PC-3 (cell line): ENCODE measurements around the gene SCYGR7. TPM values are rescaled to one million over a fixed set of nuclear protein-coding genes. Genes with fewer than 3 reads are reported as not detected.
A peak's percentile ranks its signal among the peaks of the same experiment; 100 is the strongest.

ENCODE experiments used
- ATAC-seq: fragments of 200-7000 bp; cut with Tn5 transposase; 2 replicates; pipeline ENCODE4 v1.9.1; 2020; ENCODE audit warnings: mild to moderate bottlenecking, moderate library complexity
- BruUV-seq: library from RNA; stranded (reverse); fragments of 400-500 nt; replicated peaks from 2 replicates; lab custom pipeline; 2021; lab: Mats Ljungman, UMichigan
- CTCF ChIA-PET: fragments of 300-600 bp; sonication (Branson Sonifier 250); formaldehyde crosslinking; loops from one replicate; lab custom pipeline; 2022; ENCODE audit warnings: antibody characterized with exemption; lab: Charles Lee
- POLR2A ChIA-PET: fragments of 300-600 bp; sonication (Branson Sonifier 250); formaldehyde crosslinking; loops from one replicate; lab custom pipeline; 2022; ENCODE audit warnings: antibody characterized with exemption; ENCODE audit not compliant: unreplicated experiment; lab: Charles Lee
- DNase-seq: peaks from one replicate; pipeline ENCODE4 v3.0.0-alpha.2; 2015
- H2AFZ ChIP-seq: fragments of 300-600 bp; sonication (generic); 2 replicates; pipeline ENCODE4 v1.6.0; 2016; ENCODE audit warnings: antibody characterized with exemption, low read length
- H3F3A ChIP-seq: fragments of 300-600 bp; sonication (generic); one replicate; pipeline ENCODE4 v1.6.0; 2017; ENCODE audit warnings: antibody characterized with exemption, low read length, control low read depth, mild to moderate bottlenecking; ENCODE audit not compliant: unreplicated experiment
- H3K27ac ChIP-seq: fragments of 300-600 bp; sonication (generic); 2 replicates; pipeline ENCODE4 v1.5.1; 2016; ENCODE audit warnings: mild to moderate bottlenecking, low read length
- H3K27me3 ChIP-seq: fragments of 300-600 bp; sonication (generic); 2 replicates; pipeline ENCODE4 v1.6.1; 2016; ENCODE audit warnings: low read length, mixed read lengths
- H3K36me3 ChIP-seq: fragments of 300-600 bp; sonication (generic); 2 replicates; pipeline ENCODE4 v1.6.1; 2016; ENCODE audit warnings: low read depth, mixed run types, low read length, mixed read lengths
- H3K4me1 ChIP-seq: fragments of 300-600 bp; sonication (generic); 2 replicates; pipeline ENCODE4 v1.5.1; 2016; ENCODE audit warnings: low read length; ENCODE audit not compliant: insufficient read depth
- H3K4me2 ChIP-seq: fragments of 300-600 bp; sonication (generic); 2 replicates; pipeline ENCODE4 v1.6.0; 2016; ENCODE audit warnings: low read length
- H3K4me3 ChIP-seq: fragments of 300-600 bp; sonication (generic); 2 replicates; pipeline ENCODE4 v1.5.1; 2016; ENCODE audit warnings: mild to moderate bottlenecking, low read length, mixed read lengths
- H3K79me2 ChIP-seq: fragments of 300-600 bp; sonication (generic); 2 replicates; pipeline ENCODE4 v1.6.1; 2017; ENCODE audit warnings: low read length, mixed read lengths
- H3K9ac ChIP-seq: fragments of 300-600 bp; sonication (generic); 2 replicates; pipeline ENCODE4 v1.6.0; 2016; ENCODE audit warnings: mild to moderate bottlenecking, low read length
- H3K9me2 ChIP-seq: fragments of 300-600 bp; sonication (generic); replicated peaks from 2 replicates; pipeline ENCODE4 v1.6.1; 2016; ENCODE audit warnings: mixed run types, low read length, mixed read lengths
- H3K9me3 ChIP-seq: fragments of 300-600 bp; sonication (generic); 2 replicates; pipeline ENCODE4 v1.6.1; 2016; ENCODE audit warnings: low read length, mixed read lengths
- H4K20me1 ChIP-seq: fragments of 300-600 bp; sonication (generic); 2 replicates; pipeline ENCODE4 v1.6.1; 2016; ENCODE audit warnings: low read length, mixed read lengths
- EZH2 ChIP-seq: fragments of 300-600 bp; sonication (generic); IDR thresholded peaks from one replicate; pipeline ENCODE4 v1.6.1; 2017; ENCODE audit warnings: antibody characterized with exemption, mild to moderate bottlenecking, low read length; ENCODE audit not compliant: unreplicated experiment
- EZH2phosphoT487 ChIP-seq: fragments of 300-600 bp; sonication (generic); IDR thresholded peaks from 2 replicates; pipeline ENCODE4 v1.6.1; 2018; ENCODE audit warnings: mild to moderate bottlenecking, antibody characterized with exemption, low read length, borderline replicate concordance
- intact Hi-C: fragments of 100-400 bp; cut with micrococcal nuclease; formaldehyde crosslinking; loops from 2 replicates; pipeline ENCODE4 v1.9.0; 2023
- total RNA-seq: library from RNA; depleted of rRNA; stranded (reverse); fragments of >200 nt; gene quantifications from 2 replicates; pipeline ENCODE4 v1.2.3, GENCODE V29; 2014
- TF ChIP-seq, protein P1 (sequence below): fragments of 300-600 bp; sonication (generic); conservative IDR thresholded peaks from 2 replicates; pipeline ENCODE4 v1.5.1; 2017; ENCODE audit warnings: antibody characterized with exemption, low read depth, mild to moderate bottlenecking, low read length

SCYGR7 gene
- total RNA-seq, 1 experiment from 2014 or later: not detected

DNA sequence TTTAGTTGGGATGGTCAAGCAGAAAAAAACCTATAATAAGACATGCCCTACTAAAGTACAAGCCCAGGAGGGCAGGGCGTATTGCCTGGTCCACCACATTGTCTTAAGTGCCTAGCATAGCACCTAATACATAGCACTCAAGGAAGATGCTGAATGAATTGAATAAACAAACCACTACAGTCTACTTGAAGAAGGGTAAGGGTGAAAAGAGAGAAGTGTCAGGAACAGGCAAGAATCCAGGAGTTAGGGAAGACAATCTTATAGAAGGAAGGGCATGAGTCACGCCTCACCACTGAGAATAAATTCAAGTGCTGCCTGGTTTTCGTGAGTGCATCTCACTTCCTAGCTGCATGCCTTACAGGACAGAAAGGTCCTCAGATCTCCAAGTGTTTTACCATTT lies 24.2 kb upstream of the SCYGR7 start:
- TF ChIP-seq, protein P1, sequence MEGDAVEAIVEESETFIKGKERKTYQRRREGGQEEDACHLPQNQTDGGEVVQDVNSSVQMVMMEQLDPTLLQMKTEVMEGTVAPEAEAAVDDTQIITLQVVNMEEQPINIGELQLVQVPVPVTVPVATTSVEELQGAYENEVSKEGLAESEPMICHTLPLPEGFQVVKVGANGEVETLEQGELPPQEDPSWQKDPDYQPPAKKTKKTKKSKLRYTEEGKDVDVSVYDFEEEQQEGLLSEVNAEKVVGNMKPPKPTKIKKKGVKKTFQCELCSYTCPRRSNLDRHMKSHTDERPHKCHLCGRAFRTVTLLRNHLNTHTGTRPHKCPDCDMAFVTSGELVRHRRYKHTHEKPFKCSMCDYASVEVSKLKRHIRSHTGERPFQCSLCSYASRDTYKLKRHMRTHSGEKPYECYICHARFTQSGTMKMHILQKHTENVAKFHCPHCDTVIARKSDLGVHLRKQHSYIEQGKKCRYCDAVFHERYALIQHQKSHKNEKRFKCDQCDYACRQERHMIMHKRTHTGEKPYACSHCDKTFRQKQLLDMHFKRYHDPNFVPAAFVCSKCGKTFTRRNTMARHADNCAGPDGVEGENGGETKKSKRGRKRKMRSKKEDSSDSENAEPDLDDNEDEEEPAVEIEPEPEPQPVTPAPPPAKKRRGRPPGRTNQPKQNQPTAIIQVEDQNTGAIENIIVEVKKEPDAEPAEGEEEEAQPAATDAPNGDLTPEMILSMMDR: no peak
- TF ChIP-seq EZH2: no peak
- TF ChIP-seq EZH2phosphoT487: no peak
- H3K27ac ChIP-seq: peak overlapping the region; percentile 27; the same call in 1 of the 2 replicates
- ChIA-PET CTCF (no interaction called here), POLR2A (no interaction called here)
- no peaks in the 10 kb centered on the region for H3F3A ChIP-seq
- no peaks in the 10 kb centered on the region for H3K27me3 ChIP-seq
- BruUV-seq: no TSS peak
- peak overlapping the region; percentile 75 for H3K4me2 ChIP-seq
- no peak overlapping the region for H3K9ac ChIP-seq
- H3K79me2 ChIP-seq: no peaks in the 10 kb centered on the region
- H3K9me3 ChIP-seq: no peaks in the 10 kb centered on the region
- peaks cover 22% of the 10 kb centered on the region for H3K4me1 ChIP-seq
- intact Hi-C loops: no loop called here
- peak; percentile 86 for ATAC-seq
- H4K20me1 ChIP-seq: no peaks in the 10 kb centered on the region
- H3K9me2 ChIP-seq: no peaks in the 10 kb centered on the region
- H3K36me3 ChIP-seq: no peaks in the 10 kb centered on the region
- peak overlapping the region; percentile 39; the same call in 1 of the 2 replicates for H3K4me3 ChIP-seq
- peak; percentile 77 for DNase-seq
- no peak overlapping the region for H2AFZ ChIP-seq

- ChIA-PET POLR2A (no interaction called here), CTCF (no interaction called here)
- no peaks in the 10 kb centered on the region for H4K20me1 ChIP-seq
- no peak overlapping the region for H2AFZ ChIP-seq
- H3K4me2 ChIP-seq: no peak overlapping the region
- H3K9me2 ChIP-seq: no peaks in the 10 kb centered on the region
- TF ChIP-seq, protein P1: no peak
- TF ChIP-seq EZH2phosphoT487 (no peak), EZH2 (no peak)
- no TSS peak for BruUV-seq
- H3K36me3 ChIP-seq: no peaks in the 10 kb centered on the region
- H3K9me3 ChIP-seq: no peaks in the 10 kb centered on the region
- DNase-seq (no peak), ATAC-seq (no peak)
- intact Hi-C loops: no loop called here
- peaks cover 22% of the 10 kb centered on the region for H3K4me1 ChIP-seq
- H3K27ac ChIP-seq: no peak overlapping the region
- no peaks in the 10 kb centered on the region for H3F3A ChIP-seq
- no peaks in the 10 kb centered on the region for H3K79me2 ChIP-seq
- H3K9ac ChIP-seq: no peak overlapping the region
- H3K4me3 ChIP-seq: no peak overlapping the region
- H3K27me3 ChIP-seq: no peaks in the 10 kb centered on the region
Observed at GRCh38 chr2:227706859-227707258, 21.3 kb upstream of the SCYGR7 start.

- POLR2A ChIA-PET: no interaction called here
- H3K79me2 ChIP-seq: no peaks in the 10 kb centered on the region
- no peaks in the 10 kb centered on the region for H3K9me3 ChIP-seq
- no peaks in the 10 kb centered on the region for H4K20me1 ChIP-seq
- intact Hi-C loops: no loop called here
- no peak overlapping the region for H2AFZ ChIP-seq
- H3K9me2 ChIP-seq: no peaks in the 10 kb centered on the region
- H3K36me3 ChIP-seq: no peaks in the 10 kb centered on the region
- TF ChIP-seq, protein P1: no peak
- TF ChIP-seq EZH2phosphoT487: no peak
- TF ChIP-seq EZH2: no peak
- DNase-seq (no peak), ATAC-seq (no peak)
- H3K4me2 ChIP-seq: no peak overlapping the region
- H3K27ac ChIP-seq: no peak overlapping the region
- no peaks in the 10 kb centered on the region for H3F3A ChIP-seq
- CTCF ChIA-PET: no interaction called here
- H3K4me3 ChIP-seq: no peak overlapping the region
- peaks cover 22% of the 10 kb centered on the region for H3K4me1 ChIP-seq
- H3K27me3 ChIP-seq: no peaks in the 10 kb centered on the region
- no peak overlapping the region for H3K9ac ChIP-seq
- BruUV-seq: no TSS peak
Observed at GRCh38 chr2:227707390-227707789, 20.7 kb upstream of the SCYGR7 start.
